NCI-H128 (cell line): ENCODE data around the gene FAM163B.

Experiments used
- DNase-seq: peaks from one replicate; lab custom pipeline; 2025; ENCODE audit not compliant: unreplicated experiment; lab: John Stamatoyannopoulos, UW

Gene FAM163B

DNA sequence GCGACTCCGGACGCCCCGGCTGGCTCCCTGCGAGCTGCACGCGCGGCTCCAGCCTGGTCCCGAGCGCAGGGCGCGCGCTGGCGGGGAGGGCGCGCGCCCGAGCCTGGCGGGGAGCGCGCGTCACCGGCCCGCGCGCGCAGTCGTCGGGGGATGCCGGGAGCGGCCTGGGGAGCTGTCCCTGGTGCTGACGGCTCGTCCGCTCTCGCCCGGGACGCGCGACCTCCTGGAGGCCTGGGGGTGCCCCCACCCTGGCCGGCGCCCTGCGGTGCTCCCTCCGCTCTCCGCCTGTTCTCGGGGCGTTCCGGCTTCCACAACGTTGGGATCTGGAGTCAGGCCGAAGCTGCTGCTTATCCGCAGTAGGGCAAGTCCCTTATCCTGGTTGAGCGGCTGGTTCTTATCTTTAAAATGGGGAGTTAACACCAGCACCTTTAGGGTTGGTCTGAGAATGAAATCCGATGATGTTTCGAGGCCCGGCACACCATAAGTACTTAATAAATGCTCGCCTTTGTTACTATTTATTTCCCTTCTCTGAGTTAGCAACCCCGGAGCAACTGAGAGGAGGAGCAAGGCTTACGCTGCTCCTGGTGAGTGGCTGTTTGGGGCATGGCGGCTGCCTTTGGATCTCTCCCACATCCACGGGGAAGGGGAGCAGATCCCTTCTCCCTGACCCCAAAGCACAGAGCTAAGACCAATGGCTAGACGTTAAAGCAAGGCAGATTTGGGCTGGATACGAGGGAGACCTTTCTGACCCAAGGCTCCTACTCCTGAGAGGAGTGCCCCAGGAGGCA lies at the start of gene FAM163B:
Gene FAM163B, minus strand, starts transcription at position 79 of the 788 bp plus-strand sequence. CDS start 29,166 bp downstream, outside the sequence.
- no peak for DNase-seq

DNA sequence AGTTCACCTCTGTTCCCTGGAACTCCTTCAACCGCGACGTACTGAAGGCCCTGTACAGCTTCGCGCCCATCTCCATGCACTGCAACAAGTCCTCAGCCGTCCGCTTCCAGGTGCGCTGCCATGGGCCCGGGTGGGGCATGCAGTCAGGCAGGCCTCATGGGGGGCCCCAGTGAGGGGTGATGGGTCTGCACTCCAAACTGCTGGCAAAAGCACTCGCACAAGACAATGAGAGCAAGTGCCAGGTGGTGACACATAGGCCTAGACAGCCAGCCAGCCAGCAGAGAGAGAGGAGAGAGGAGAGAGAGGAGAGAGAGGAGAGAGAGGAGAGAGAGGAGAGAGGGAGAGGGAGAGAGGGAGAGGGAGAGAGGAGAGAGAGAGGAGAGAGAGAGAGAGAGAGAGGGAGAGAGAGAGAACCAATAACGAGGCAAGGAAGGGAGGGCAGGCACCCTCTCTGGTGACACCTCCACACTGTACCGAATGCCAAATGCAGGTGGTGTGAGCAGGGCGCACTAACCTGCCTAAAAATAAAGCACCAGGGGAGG lies 48.0 kb upstream of the FAM163B start:
- DNase-seq: peak; percentile 43

GRCh38 chr9:133656211-133657119 lies 47.3 kb upstream of the FAM163B start:
- no peak for DNase-seq

DNA sequence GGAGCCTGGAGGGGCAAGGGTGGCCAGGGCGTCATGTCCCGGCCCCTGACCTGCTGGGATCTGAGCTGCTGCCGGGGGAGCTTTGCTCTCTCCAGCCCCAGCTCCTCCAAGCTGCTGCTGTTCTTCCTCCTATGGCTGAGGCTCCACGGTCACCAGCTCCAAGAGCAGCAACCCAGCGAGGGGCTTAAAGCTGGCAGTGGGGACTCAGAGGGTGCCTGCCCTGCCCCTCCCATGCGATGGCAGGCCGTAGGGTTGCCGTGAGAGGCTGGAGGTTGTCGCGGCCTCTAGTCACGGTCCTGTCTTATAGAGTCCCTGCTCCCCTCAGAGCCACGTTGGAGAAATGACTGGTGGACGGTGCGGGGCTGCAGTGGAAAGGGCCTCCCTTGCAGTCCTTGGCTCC lies 46.5 kb upstream of the FAM163B start:
- DNase-seq: no peak

DNA sequence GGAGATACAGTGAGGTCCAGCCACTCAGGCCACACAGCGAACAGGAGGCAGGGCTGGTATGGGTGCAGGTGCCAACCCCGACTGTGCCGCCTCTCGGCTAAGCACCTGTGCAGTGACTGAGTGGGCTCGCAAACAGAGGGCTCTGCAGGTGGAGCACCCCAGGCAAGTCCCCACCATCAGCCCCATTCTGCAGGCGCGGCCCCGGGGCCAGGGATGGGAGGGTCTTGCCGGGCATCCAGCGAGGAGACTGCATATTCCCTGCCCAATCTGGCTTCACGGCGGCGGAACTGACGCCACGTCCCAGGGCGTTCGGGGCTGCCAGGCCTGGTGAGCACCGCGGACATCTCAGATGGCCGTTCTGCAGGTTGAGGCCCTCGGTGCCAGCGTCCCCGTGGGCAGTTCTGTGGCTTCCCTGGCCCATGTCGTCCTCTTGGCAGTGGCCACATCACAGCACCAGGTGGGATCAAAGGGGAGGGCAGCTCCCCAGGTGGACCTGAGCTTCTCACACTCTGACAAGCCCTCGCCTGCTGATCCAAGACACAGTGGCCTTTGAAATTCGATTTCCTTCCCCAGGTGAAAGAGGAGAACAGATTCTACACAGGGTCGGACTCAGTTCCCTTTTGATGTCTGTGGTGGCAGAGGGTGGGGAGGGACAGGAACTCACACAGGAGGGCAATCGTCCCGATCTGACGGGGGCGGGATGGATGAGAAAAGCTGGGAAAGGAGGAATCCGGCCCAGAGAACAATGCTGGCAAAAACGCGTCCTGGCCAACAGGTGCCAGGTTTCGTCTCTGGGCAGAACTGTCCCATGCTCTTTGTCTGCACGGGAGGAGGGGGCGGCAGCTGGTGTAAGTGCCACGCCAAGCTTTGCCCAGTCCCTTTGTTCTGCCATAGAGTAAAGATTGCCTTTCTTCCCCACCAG lies 45.8 kb upstream of the FAM163B start:
- no peak for DNase-seq

- DNase-seq: no peak
Observed at GRCh38 chr9:133653638-133654037, 44.4 kb upstream of the FAM163B start.

DNA sequence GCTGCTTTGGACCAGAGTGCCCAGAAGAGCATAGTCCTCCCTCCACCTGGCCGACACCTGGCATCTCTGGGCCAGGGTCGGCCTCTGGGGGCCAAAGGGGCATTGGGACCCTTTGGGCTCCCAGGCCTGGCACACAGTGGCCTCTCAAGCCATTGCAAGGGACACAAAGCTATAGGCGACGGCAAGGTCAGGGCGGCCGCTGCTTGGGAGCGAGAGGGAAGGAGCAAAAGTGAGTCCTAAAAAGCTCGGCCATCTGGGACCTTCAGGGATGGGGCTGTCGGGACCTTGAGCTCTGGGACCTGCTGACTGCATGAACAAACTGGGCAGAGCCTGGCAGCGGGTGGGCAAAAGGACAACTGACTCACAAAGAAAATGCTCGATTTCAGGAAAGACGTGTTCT lies 40.8 kb upstream of the FAM163B start:
- DNase-seq: no peak

DNA sequence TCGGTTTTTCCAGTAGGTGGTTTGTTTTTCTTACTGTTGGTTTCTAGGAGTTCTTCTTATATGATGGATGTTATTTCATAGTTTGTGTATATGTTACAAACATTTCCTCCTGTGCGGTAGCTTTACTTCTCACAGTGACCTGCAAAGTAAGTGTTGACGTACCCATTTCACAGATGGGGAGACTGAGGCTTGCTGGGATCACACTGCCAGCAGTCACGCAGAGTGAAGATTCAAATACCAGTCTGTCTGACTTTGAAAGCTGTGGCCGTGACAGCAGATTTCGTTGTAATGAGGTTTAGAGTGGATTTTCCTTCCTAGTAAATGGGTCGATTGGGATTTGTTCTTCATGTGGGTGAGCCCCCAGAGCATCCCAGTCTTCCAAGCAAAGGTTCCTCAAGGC lies 40.0 kb upstream of the FAM163B start:
- no peak for DNase-seq

- no peak for DNase-seq
Observed at GRCh38 chr9:133647765-133648469, 38.7 kb upstream of the FAM163B start.

GRCh38 chr9:133647148-133647547 lies 38.0 kb upstream of the FAM163B start:
- DNase-seq: no peak

GRCh38 chr9:133645021-133645765 lies 36.0 kb upstream of the FAM163B start:
- DNase-seq: no peak

GRCh38 chr9:133643978-133644760 lies 35.0 kb upstream of the FAM163B start:
- no peak for DNase-seq

GRCh38 chr9:133643362-133643755 lies 34.2 kb upstream of the FAM163B start:
- no peak for DNase-seq

DNA sequence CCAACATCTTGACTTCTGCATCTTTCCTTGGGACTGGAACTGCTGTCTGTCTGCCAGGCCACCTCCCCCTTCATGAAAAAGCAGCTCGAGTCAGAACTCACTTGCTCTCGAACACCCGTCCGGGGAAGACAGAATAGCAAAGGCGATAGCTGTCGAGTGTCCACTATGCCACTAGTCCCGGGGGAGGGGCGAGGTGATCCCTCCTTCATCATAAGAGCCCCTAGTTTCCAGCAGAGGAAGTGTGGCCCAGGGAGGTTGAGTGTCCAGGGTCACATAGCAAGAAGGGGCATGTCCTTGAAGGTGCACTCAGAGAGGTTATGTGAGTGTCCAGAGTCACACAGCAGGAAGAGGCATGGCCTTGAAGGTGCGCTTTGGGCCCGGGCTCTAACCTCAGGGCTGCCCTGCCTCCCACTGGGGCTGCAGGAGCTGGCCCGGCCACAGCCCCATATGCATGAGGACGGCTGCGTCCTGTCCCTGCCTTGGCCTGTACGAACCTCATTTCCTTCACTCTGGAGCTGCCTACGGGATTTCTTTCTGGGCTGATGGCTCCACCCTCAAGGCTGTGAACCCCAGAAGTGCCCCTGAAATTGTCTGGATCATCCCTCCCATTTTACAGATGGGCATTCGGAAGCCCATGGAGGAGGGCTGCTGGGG lies 33.6 kb upstream of the FAM163B start:
- DNase-seq: no peak

- DNase-seq: no peak
Observed at GRCh38 chr9:133641861-133642595, 32.8 kb upstream of the FAM163B start.

- no peak for DNase-seq
Observed at GRCh38 chr9:133641396-133641655, 32.1 kb upstream of the FAM163B start.

- DNase-seq: no peak
Observed at GRCh38 chr9:133640580-133641395, 31.6 kb upstream of the FAM163B start.
